Right ventricle myocardium inferior (tissue), 1 donor: ENCODE results near the gene FAM193A. TPM values are rescaled to one million over a fixed set of nuclear protein-coding genes. Genes with fewer than 3 reads are reported as not detected.
"Not testable (repeated sequence)": the region's sequence is repeated elsewhere in the genome, so short reads cannot be mapped to it uniquely, and the experiment has no call there.

Source experiments
- ATAC-seq: fragments of 200-7000 bp; cut with Tn5 transposase; one replicate; pipeline ENCODE4 v1.9.1; 2020; ENCODE audit warnings: mild to moderate bottlenecking, moderate library complexity
- DNase-seq: peaks from one replicate; pipeline ENCODE4 v3.0.0; 2021; ENCODE audit errors: missing footprints
- intact Hi-C: fragments of 100-400 bp; cut with DNase I; formaldehyde crosslinking; loops from one replicate; pipeline ENCODE4 v1.11.0; 2022
- total RNA-seq: library from RNA; stranded (reverse); fragmentation: NEBNext Ultra II Directional; extraction: Animal tissue kit (Norgen Biotek cat#: 25700); gene quantifications from one replicate; pipeline ENCODE4 v1.2.1, GENCODE V29; 2021
- donor health status: DM: no; HTN: yes; CAD: no; lungs with severe emphysema.

The FAM193A gene
- total RNA-seq, 1 donor from 2014 or later = 14.9 TPM

GRCh38 chr4:2768921-2769336, 232.5 kb downstream of the FAM193A start:
- DNase-seq = no peak
- ATAC-seq = no peak
- intact Hi-C loops = no loop called here

GRCh38 chr4:2771264-2771663, 234.8 kb downstream of the FAM193A start:
- no peak for DNase-seq
- ATAC-seq = no peak
- intact Hi-C loops = no loop called here

- DNase-seq, ATAC-seq, intact Hi-C loops: not testable (repeated sequence)
These were observed 244.2 kb downstream of the FAM193A start for GRCh38 chr4:2780643-2781042.

- DNase-seq = peak; percentile 20
- ATAC-seq = no peak
- intact Hi-C loops = no loop called here
These were observed 245.5 kb downstream of the FAM193A start for GRCh38 chr4:2781911-2782310.

Other genes with a start within 250 kb of the FAM193A start
- gene ZFYVE28, start 118.0 kb upstream of the FAM193A start, total RNA-seq = 6.5 TPM
- not detected for gene CFAP99, start 117.7 kb upstream of the FAM193A start, total RNA-seq
- gene RNF4, start 67.5 kb upstream of the FAM193A start, total RNA-seq = 27.2 TPM
- gene TNIP2, start 219.7 kb downstream of the FAM193A start, total RNA-seq = 29.6 TPM